Fibroblast of skin of abdomen (primary cell): ENCODE results near the gene AKR1C2.
A peak's percentile ranks its signal among the peaks of the same experiment; 100 is the strongest.
"Not testable (repeated sequence)": the region's sequence is repeated elsewhere in the genome, so short reads cannot be mapped to it uniquely, and the experiment has no call there.

Experiments
- DNase-seq: peaks from one replicate; pipeline ENCODE4 v3.0.0-alpha.2; 2013

The AKR1C2 gene

DNA sequence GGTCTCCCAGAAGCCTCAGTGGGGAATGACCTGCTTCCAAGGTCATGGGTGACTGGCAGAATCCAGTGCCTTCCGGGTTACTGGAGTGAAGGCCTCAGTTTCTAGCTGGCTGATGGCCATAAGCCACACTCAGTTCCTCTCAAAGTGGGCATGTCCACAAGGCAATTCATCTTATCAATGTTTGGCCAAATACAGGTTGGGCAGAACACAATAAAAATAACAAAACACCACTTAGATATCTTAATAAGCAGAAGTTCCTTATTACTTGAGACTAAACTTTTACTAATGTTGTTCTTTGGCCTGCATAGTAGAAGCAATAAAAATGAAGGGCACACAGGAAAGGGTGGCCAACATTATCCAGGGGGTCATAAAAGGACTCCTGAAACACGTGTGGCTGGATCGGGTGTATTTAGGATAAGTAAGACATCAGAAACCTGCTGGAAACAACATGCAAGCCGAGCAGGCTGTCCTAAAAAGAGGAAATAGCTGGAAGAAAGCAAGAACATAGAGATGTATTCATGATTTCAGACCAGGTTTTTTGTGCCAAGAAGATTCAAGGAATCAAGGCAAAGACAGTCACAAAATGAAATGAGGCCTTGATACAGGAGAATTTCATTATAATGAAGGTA lies 19.6 kb upstream of the AKR1C2 start:
- no peak for DNase-seq

DNA sequence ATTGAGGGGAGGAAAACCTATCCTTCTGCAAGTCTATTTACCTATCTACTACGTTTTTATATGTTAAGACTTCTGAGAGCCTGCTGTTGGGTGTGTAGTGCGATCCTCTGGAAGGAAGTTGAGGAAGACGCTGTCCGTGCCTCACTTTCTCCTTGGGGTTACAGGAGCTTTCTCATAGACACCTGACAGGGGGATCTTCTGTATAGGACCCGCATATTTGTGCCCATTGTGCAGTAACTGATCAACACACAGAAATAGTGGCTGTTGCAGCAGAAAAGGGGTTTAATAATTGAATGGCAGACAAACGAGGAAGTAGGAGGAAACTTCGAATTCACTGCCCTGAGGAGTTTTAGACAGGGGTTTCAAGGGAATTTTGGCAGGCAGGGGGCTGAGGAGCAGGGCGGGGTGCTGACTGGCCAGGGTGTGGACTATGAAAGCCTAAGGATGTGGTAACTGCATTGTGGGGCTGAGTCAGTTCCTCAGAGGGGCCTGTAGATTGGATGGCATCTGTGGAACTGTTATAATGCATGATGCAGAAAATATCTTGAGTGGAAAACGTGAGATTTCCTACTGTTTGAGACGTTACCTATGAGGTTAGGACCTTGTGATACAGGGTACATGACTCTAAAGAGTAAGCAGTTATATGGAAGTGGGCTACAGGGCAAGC lies 18.1 kb upstream of the AKR1C2 start:
- not testable (repeated sequence) for DNase-seq

DNA sequence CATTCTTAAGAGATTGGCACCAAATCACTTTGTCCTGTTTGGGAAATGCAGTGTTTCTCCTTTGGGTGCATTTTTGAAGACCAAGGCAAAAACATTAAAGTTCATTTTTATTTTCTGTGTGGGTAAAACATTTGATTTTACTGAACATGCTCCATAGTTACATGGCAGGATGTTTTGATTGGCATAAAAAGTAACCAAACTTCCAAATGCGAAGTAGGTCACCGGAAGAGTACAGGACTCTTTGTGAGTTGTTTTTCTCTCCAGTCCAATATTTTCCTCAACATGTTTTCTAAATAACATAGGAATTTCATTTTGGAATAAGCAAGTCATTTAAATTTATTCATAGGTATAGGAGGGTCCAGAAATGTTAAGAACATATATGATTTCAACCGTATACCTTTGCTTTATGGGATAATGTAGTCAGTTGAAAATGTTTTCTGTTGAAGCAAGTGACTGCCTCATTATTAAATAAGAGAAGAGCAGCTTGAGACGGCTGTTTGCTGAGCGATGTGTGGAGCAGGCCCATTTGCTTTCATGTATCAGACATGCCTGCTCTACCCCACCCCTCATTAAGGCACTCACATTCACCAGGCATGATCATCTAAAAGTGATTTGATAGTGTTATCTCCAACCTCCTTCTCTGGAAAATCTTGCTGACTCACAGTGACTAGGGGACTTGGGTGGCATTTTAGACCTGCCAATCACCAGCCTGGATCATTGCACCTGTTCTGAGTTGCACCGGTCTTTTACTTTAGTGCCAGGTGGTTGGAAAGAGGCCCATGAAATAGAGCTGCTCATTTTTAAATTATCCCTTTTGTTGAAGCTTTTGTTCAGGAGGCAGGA lies 16.3 kb upstream of the AKR1C2 start:
- not testable (repeated sequence) for DNase-seq

DNA sequence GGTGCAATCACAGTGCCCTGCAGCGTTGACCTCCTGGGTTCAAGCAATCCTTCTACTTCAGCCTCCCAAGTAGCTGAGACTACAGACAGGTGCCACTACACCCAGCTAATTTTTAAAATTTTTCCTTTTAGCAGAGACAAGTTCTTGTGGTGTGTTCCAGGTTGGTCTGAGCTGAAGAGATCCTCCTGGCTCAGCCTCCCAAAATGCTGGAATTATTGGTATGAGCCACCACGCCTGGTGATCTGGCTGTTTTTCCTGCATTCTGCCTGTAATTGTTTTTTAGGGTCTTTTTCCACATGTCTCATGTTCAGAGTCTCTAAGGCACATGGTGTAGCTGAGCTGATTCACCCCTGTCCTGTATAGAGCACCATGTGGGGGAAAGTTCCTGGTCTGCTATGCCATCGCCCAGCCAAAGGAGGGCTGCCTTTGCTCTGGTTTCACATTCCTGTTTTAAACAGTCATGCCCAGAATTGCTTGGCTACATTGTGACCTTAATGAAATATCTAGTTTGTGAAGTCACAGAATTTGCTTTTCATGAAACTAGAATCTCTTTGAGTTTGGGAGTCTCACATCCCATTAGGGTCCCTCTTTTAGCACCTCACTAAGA lies 15.1 kb upstream of the AKR1C2 start:
- DNase-seq: peak; percentile 32

DNA sequence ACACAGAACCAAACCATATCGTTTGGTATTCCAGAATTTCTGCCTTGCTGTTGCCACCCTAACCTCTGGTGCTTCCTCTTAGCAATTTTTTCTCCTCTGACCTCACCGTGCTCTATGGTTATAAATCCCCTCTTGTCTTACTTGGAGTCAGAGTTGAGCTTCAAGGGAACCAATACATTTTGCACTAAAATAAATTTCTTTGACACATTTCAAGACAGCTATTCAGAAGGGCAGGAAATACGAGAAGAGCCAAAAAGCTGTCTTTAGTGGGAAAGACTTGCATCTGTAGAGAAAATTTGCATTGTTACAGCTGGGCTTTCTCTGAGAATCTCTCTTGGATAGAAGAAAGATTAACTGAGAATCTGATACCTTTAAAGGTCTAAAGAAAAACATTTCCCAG lies 14.5 kb upstream of the AKR1C2 start:
- DNase-seq: peak; percentile 5

DNA sequence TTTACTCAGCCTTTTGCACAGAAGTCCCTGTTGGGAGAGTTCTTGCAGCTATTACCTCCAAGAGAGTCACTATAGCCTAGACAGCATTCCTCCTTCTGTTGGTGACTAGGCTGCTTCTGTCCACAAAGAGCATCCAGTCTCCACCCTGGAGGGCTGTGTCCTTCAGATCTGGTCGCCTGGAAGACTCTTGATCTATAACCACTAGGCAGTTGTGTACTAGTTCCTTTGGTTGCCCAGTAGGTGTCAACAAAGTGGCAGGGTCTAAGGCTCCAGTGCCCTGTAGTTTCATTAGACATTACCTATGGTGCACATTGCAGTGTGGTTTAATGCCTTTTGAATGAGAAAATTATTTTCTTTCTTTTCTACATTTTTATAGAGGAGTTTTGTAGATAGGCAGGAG lies 11.3 kb upstream of the AKR1C2 start:
- no peak for DNase-seq

DNA sequence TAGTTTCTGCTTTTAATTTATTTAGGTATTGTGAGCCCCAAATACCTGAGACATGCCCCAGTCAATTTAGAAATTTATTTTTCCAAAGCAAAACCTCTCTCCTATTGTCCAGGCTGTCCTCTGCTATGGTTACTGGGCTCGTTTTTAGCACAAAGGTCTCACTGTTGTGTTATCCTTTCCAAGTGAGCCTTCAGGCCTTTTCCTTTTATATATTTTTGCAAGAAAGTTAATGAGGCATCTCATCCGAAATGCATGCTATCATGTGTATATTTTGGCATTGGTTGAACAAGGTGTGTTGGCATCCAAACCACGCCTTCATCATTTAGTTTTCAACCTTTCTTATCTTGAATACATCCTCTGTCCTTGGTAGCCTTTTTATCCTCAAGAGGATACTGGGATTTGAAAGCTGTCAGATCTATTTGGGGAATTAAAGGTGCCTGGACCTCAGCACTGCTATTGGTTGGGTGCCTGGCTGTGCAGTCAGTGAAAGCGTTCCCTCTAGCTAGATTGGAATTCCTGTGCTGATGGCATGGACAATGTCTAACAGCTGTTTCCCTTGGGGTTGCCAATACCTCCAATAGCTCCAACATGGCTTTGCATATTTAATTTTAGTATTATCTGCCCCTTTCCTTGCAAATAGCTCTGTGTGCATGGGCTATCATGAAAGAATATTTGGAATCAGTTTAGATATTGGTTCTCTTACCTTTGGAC lies 10.7 kb upstream of the AKR1C2 start:
- not testable (repeated sequence) for DNase-seq

DNA sequence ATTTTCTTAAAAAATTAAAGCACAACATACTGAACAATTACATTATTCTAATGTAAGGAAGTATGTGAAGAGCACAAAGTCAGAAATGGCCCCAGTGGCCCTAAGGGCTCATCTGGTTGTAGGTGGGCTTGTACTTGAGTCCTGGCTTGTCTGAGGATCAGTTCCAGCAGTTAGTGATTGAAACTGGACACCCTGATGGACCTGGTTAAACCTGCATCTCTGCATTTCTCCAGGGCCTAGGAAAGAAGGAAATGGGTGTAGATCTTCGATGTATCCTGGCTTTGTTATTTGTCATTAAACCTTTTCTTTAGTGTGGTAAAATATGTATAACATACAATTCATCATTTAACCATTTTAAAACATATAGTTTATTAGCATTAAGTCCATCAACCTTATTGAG lies 9.7 kb upstream of the AKR1C2 start:
- DNase-seq: no peak

DNA sequence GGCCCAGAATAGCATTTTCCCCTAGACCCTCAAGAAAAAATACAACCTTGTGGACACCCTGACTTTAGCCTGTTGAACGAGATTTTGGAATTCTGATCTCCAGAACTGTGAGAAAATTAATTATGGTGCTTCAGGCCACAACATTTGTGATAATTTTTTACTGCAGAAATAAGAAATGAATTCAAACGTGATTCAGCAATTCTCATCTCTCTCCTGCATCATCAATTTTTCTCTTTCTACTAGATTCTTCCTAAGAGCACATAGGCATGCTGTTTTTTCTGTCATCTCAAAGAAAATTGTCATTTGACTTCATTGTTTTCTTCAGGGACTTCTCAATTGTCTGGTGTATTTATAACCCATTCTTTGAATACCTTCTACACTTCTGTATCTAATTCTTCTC lies 8.9 kb upstream of the AKR1C2 start:
- DNase-seq: no peak

DNA sequence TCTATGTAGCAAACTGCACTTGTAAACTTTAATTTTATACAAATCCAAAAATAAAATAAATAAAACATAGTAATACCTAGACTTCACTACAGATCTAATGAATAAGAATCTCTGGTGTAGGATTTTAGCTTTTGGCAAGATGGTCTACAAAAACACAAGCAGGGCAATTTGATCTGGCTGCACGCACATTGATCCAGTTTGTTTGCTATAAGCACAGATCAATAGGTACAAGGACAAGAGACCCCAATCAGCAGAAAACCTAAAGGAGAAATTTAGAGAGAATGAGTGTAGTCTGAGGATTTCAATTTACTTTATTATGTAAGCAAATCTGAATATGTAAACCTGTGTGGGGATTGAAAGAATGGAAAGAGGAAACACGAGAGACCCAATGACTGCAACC lies 7.7 kb upstream of the AKR1C2 start:
- DNase-seq: not testable (repeated sequence)

DNA sequence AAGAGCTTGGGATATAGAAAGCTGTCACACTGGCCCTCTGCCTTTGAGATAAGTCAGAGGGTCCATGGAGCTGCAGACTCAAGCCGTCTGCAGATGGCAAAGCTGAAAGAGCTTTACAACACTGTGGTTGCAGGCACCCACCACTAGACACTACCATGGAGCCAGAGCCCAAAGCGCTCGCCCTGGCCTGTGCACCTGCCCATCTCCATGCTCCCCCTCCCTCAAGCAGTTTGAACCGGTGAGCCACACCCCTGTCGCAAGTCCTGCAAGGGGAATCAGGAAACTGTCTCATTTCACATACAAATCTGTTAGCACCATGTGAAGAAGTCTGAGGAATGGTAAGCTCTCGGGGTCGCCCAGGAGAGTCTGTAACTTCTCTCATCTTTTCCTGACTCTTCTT lies 6.4 kb upstream of the AKR1C2 start:
- DNase-seq: not testable (repeated sequence)

DNA sequence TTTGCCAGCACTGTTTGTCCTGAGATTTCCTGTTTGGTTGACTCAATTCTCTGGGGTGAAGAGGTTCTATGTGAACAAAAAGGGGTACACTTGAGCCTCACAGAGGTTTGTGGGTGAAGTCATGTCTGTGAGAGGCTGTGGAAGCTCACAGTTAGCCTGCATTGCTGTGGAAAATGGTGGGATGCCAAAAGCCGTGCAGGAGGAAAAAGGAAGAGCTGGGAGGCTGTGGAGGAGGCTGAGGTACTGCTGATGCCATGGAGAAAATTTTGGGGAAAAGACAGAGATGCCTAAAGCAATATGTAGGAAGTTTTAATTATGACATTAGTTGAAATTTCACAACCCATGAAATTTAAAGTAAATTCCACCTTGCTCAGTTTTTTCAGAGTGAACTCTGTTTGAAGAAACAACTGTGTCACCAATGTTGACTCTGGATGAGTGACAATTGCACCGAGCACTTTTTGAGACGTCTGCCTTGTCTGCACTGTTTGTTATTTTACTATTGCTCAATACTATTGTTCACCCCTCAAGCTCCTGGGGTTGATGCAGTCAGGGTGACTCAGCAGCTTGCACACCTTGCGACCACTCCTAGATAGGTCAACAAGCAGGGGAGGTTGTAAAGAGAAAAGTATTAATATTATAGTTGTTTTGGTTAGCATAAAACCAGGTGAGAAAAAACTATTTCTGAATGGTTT lies 5.3 kb upstream of the AKR1C2 start:
- not testable (repeated sequence) for DNase-seq

DNA sequence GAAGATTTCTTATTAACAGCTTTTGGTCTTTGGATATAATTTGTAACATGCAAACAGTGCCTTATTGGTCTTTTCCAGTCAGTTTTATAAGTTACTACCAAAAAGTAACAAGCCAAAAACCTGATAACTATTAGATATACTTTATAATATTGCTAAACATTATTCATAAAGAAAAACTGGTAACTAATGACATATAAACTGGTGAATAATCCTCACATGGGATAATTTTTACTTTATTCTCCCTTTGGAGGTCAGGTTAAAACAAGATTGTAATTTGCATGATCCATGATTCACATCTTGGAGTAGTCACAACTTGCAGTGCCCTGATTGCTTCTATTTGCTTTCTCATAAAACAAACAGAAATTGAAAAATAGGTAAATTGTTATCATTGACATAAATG lies 844 bp upstream of the AKR1C2 start:
- not testable (repeated sequence) for DNase-seq

DNA sequence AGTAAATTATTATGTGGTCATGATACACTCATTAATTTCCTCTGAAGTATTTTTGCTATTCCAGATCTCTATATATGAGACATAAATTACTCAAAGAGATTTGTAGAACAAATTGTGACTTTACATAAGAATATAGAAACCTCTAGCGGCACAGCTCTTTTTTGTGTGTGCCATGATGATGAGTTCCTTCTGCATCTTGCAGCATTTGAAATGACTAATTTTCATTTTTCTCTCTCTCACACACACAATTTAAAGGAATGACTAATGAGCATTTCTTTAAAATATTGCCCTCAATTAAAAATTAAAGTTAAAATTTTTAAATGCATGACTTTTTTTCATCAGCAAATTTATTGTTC lies 351 bp upstream of the AKR1C2 start:
- not testable (repeated sequence) for DNase-seq

DNA sequence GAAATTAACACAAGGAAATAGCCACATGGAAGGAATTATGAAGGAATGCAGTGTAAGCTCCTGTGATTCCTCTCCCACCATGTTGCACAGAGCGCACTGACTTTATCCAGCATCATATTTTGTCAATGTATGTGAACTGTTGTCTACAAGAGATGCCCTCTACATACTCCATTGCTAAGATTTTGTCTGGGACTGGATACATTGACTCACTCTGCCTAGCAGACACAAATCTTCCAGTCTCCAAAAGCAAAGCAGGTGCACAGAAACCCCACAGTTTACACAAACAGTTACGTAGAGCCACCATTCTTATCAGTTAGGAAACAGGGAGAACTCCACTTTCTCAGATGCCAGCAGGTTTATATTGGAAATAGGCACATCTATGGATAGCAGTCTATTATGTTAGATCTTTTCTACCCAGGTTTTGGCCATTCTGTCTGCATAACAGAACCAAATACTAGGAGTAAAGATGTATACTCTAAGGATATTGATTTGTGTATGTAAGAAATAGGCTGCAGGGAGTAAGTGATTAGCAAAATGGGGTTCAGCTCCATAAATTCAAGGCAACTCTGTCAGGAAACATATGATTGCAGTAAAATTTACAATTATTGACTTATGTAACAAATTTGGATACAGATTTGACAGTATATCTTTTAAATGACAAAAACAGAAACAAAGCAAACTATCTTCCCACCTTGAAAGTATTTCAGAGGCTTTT lies 1.5 kb downstream of the AKR1C2 start:
- no peak for DNase-seq

DNA sequence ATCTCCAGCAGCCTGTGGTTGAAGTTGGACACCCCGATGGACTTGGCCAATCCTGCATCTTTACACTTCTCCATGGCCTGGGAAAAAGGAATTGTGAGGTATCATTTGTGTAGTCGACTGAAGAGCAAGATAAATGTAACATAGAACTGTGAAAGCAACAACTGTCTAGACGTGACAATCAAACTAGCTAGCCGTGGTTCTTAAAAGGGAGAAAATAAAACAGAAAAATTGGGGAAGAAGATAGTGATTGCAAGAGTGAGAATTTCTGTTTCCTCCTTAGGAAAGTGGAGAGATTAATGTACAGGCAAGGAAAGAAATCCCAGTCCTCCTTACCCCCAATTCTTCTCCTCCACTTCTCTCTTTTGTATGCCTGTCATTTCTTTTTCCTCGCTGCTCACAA lies 5.0 kb downstream of the AKR1C2 start:
- DNase-seq: no peak

DNA sequence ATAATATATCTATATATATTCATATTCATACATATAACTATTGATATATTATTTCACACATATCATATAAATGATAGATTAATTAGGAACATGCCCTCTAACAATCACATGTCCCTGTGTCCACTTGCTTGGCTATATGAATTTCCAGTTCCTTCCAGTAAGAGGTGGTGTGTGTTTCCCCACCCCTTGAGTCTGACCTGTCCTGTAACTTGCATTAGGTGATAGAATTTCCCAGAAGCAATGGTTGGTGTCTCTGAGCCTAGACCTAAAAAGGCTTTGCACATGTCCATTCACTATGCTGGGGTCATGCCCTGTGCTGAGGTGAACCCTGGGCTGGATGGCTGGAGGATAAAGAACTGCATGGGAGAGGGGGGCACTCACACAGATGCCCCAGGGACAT lies 9.4 kb downstream of the AKR1C2 start:
- not testable (repeated sequence) for DNase-seq

DNA sequence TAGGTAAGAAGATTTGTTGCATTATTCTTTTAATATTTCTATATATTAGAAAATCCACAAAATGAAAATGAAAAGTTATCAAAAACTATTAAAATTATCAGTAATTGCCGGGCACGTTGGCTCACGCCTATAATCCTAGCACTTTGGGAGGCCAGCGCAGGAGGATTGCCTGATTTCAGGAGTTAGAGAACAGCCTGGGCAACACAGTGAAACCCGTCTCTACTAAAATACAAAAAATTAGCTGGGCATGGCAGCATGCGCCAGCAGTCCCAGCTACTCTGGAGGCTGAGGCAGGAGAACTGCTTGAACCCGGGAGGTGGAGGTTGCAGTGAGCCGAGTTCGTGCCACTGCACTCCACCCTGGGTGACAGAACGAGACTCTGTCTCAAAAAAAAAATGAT lies 11.1 kb downstream of the AKR1C2 start:
- not testable (repeated sequence) for DNase-seq

DNA sequence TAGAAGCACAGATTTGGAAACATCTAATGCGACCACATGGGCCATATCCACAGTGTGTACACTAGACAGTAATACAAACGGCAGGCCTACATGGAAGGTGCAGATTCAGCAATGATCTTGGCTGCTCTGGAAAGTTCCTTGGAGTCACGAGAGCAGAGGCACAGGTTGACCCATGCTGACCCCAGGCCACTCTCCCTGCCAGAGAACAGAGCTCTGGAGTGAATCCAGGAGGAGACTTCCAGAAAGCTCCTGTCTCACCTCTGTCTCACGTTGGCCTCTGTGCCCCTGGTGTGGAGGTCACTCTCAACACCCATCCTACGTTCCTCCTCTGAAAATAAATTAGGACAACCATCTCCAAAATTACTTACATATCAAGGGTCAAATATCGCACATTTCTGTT lies 12.2 kb downstream of the AKR1C2 start:
- not testable (repeated sequence) for DNase-seq

DNA sequence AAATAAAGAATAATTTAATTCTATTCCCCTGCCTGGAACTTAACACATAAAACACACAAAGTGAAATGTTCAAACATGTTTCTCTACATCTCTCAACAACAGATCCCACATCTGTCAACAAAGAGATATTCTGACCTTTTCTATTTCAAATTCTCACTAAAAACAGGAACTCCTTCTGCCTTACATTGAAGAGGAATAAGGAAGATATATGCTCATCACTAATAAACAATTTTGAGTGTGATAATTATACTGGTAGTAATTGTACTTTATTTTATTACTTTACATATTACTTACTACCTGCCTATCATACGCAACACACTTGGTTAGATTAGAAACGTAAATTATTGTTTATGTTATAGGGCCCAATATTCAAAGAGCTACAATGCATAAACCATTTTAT lies 13.4 kb downstream of the AKR1C2 start:
- DNase-seq: no peak

DNA sequence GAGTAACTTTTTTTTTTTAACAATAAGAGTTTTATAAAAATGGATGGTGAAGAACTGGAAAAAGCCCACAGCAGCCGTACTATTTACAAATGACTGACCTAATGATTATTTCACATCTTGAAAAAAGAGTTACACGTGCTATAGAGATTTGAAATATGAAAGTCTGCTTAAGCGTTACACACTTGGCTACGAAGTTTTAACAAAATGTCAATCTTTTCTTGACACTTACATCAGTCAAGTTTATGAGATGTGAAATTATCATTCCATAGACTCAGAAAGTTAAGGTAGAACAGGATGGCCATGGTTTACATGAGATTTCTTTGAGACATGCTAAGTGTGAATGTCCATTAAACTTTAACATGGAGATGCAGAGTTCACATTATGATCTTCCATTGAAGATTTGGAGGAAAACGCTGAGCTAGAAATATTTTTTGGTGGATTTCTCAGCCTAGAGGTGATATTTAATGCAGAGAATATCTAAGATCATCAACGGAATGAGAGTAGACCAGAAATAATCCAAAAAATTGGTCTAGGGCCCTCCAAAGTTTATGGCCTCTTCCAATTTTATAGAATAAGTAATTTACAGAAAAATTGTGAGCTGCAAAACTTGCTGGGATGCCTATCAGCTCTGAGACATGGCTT lies 15.5 kb downstream of the AKR1C2 start:
- DNase-seq: not testable (repeated sequence)
